Nucleus accumbens (tissue), 56 donors: ENCODE results near the gene TLCD2.
A peak's percentile ranks its signal among the peaks of the same experiment; 100 is the strongest.
"Not testable (repeated sequence)": the region's sequence is repeated elsewhere in the genome, so short reads cannot be mapped to it uniquely, and the experiment has no call there.

Experiments
- DNase-seq, 56 donors: peaks; one replicate each; lab custom pipeline; 2025; lab: John Stamatoyannopoulos, UW

TLCD2 gene

GRCh38 chr17:1695365-1695764, 14.8 kb downstream of the TLCD2 start:
- DNase-seq, result no peak

GRCh38 chr17:1693339-1693738, 16.8 kb downstream of the TLCD2 start:
- no peak for DNase-seq

GRCh38 chr17:1690544-1691221, 19.5 kb downstream of the TLCD2 start:
- no peak for DNase-seq

GRCh38 chr17:1688405-1688804, 21.8 kb downstream of the TLCD2 start:
- DNase-seq, result not testable (repeated sequence)

- no peak for DNase-seq
Measured at GRCh38 chr17:1686086-1686485, 24.1 kb downstream of the TLCD2 start.

- DNase-seq, result peak; percentile 65 to 99 (median 95)
Measured at GRCh38 chr17:1684378-1685189, 25.6 kb downstream of the TLCD2 start, which contains the start of gene PRPF8. Gene PRPF8, minus strand, starts transcription at chr17:1684867. Its CDS starts 296 bp downstream, at chr17:1684571.

GRCh38 chr17:1683459-1683858, 26.7 kb downstream of the TLCD2 start:
- DNase-seq, result no peak

- no peak for DNase-seq
Measured at GRCh38 chr17:1676401-1676800, 33.8 kb downstream of the TLCD2 start.

GRCh38 chr17:1673041-1673785, 37.0 kb downstream of the TLCD2 start:
- DNase-seq, result no peak

GRCh38 chr17:1663934-1664333, 46.2 kb downstream of the TLCD2 start:
- DNase-seq, result not testable (repeated sequence)

- no peak for DNase-seq
Measured at GRCh38 chr17:1661045-1661444, 49.1 kb downstream of the TLCD2 start.

GRCh38 chr17:1658100-1658499, 52.1 kb downstream of the TLCD2 start:
- DNase-seq, result no peak

GRCh38 chr17:1653735-1654134, 56.4 kb downstream of the TLCD2 start:
- no peak for DNase-seq

GRCh38 chr17:1652794-1653193, 57.4 kb downstream of the TLCD2 start:
- DNase-seq, result not testable (repeated sequence)
